Measurements from ENCODE around the gene PSME4. TPM values are rescaled to one million over a fixed set of nuclear protein-coding genes. Genes with fewer than 3 reads are reported as not detected.

The PSME4 gene
- total and polyA plus RNA-seq, 2 donors = 19.6 to 100 TPM

DNA sequence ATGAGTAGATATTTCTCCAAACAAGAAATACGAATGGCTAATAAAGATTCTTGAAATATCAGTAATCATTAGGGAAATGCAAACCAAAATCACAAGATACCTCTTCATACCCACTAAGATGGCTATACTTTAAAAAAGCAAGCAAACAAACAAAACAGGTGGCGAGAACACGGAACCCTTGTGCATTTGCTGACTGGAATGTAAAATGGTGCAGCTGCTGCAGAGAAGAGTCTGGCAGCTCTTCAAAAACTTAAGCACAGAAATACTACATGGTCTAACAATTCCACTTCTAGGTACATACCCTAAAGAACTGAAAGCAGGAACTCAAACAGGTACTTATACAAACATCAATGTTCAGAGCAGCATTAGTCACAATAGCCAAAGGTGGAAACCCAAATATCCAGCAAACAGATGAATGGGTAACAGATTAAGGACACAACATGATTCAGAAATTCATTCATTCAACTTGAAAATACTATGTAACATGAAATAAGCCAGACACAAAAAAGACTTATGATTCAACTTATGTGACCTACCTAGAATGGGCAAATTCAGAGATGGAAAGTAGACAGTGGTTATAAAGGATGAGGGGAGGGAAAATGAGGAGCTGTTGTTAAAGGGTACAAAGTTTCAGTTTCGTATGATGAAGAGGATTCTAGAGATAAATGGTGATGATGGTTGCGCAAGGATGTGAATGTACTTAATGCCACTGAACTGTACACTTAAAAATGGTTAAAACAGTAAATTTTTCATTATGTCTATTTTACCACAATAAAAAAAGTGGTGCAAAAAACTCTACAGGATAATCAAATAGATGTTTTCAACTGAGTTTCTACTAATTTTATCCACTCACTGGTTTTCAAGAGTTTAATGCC is 84.2 kb downstream of the PSME4 start:
- Histone ChIP-seq H3K4me1 (ENCODE audit: insufficient read depth) (no peaks in the 10 kb centered on the region), H3K27ac (ENCODE audit: low read depth) (no peak overlapping the region), H3K4me3 (ENCODE audit: low read depth, low read length) (no peak overlapping the region), H3K36me3 (ENCODE audit: insufficient read depth) (peaks cover 12% of the 10 kb centered on the region)
- WGBS = 90% methylated on average over 5 of the region's 5 CpGs
- no peak for DNase-seq (ENCODE audit: extremely low spot score)

- DNase-seq (ENCODE audit: extremely low spot score) = no peak
- WGBS = 95% methylated on average over 1 of the region's 1 CpG
- H3K4me1 ChIP-seq (ENCODE audit: insufficient read depth) = no peaks in the 10 kb centered on the region
- no peak overlapping the region for H3K4me3 ChIP-seq (ENCODE audit: low read depth, low read length)
- no peak overlapping the region for H3K27ac ChIP-seq (ENCODE audit: low read depth)
- peaks cover 12% of the 10 kb centered on the region for H3K36me3 ChIP-seq (ENCODE audit: insufficient read depth)
These were observed 85.9 kb downstream of the PSME4 start for GRCh38 chr2:53884883-53885282.

GRCh38 chr2:53881986-53882385 is 88.8 kb downstream of the PSME4 start:
- no peak for DNase-seq (ENCODE audit: extremely low spot score)
- H3K27ac ChIP-seq (ENCODE audit: low read depth) = no peak overlapping the region
- peaks cover 11% of the 10 kb centered on the region for H3K36me3 ChIP-seq (ENCODE audit: insufficient read depth)
- H3K4me3 ChIP-seq (ENCODE audit: low read depth, low read length) = no peak overlapping the region
- H3K4me1 ChIP-seq (ENCODE audit: insufficient read depth) = no peaks in the 10 kb centered on the region

DNA sequence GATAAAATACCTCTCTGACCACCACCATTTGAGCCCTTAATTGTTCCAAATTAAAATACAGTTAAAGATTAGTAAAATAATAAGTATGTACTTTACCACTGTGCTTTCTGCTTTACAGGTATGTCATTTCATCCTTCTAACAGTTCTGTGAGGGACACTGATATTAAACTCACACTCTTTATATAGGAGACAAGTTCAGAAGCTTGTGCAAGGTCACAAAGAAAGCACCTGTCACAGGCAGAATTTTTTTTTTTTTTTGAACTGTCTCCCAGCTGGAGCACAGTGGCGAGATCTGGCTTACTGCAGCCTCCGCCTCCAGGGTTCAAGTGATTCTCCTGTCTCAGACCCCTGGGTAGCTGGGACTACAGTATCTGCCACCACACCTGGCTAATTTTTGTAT is 89.4 kb downstream of the PSME4 start:
- Histone ChIP-seq H3K4me1 (ENCODE audit: insufficient read depth) (no peaks in the 10 kb centered on the region), H3K36me3 (ENCODE audit: insufficient read depth) (peaks cover 10% of the 10 kb centered on the region), H3K4me3 (ENCODE audit: low read depth, low read length) (no peak overlapping the region), H3K27ac (ENCODE audit: low read depth) (no peak overlapping the region)
- WGBS = 97% methylated on average over 2 of the region's 2 CpGs
- DNase-seq (ENCODE audit: extremely low spot score) = no peak

- Histone ChIP-seq H3K4me1 (ENCODE audit: insufficient read depth) (no peaks in the 10 kb centered on the region), H3K36me3 (ENCODE audit: insufficient read depth) (peaks cover 9% of the 10 kb centered on the region), H3K4me3 (ENCODE audit: low read depth, low read length) (no peak overlapping the region), H3K27ac (ENCODE audit: low read depth) (no peak overlapping the region)
- no peak for DNase-seq (ENCODE audit: extremely low spot score)
- WGBS = 87% methylated on average over 3 of the region's 3 CpGs
These were observed 90.0 kb downstream of the PSME4 start for GRCh38 chr2:53880756-53881155.

DNA sequence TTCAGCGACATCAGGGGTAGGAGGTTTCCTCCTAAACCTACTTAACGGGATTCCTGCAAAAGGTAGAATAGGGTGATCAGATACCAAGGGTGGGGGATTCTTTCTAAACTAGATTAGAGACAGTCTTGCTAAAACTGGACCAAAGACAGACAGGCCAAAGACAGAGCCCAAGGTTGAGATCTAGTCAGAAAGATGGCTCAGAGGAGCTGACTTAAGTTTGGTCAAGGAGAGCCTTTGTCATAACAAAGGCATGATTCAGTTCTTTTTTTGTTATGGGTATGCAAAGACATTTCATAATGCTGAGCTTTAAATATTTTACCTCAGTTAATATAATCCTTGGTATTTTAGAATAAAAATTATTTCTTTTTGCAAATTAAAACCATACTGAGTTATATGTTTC is 93.2 kb downstream of the PSME4 start:
- Histone ChIP-seq H3K27ac (ENCODE audit: low read depth) (no peak overlapping the region), H3K36me3 (ENCODE audit: insufficient read depth) (peaks cover 8% of the 10 kb centered on the region), H3K4me1 (ENCODE audit: insufficient read depth) (no peaks in the 10 kb centered on the region), H3K4me3 (ENCODE audit: low read depth, low read length) (no peak overlapping the region)
- DNase-seq (ENCODE audit: extremely low spot score) = no peak
- WGBS = 97% methylated on average over 2 of the region's 2 CpGs

- DNase-seq (ENCODE audit: extremely low spot score) = no peak
- Histone ChIP-seq H3K36me3 (ENCODE audit: insufficient read depth) (peaks cover 5% of the 10 kb centered on the region), H3K27ac (ENCODE audit: low read depth) (no peak overlapping the region), H3K4me1 (ENCODE audit: insufficient read depth) (no peaks in the 10 kb centered on the region), H3K4me3 (ENCODE audit: low read depth, low read length) (no peak overlapping the region)
- 46% methylated on average over 1 of the region's 1 CpG for WGBS
These were observed 93.7 kb downstream of the PSME4 start for GRCh38 chr2:53877112-53877511.

DNA sequence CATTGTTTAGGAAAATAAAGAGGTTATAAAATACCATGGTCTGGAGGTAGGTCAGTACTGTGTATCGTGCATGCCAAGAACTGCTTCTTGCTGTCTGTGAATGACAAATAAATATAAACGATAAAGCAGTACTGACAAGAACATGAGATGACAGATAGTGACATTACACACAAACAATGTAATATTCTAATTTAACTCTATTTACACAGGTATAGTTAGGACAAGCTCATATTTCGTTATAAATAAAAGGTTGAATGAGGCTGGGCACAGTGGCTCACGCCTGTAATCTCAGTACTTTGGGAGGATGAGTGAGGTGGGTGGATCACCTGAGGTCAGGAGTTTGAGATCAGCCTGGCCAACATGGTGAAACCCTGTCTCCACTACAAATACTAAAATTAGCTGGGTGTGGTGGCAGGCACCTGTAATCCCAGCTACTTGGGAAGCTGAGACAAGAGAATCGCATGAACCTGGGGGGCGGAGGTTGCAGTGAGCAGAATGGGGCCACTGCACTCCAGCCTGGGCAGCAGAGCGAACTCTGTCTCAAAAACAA is 96.3 kb downstream of the PSME4 start:
- no peak for DNase-seq (ENCODE audit: extremely low spot score)
- Histone ChIP-seq H3K27ac (ENCODE audit: low read depth) (no peak overlapping the region), H3K4me3 (ENCODE audit: low read depth, low read length) (no peak overlapping the region), H3K36me3 (ENCODE audit: insufficient read depth) (peaks cover 5% of the 10 kb centered on the region), H3K4me1 (ENCODE audit: insufficient read depth) (no peaks in the 10 kb centered on the region)
- WGBS = 89% methylated on average over 7 of the region's 7 CpGs

DNA sequence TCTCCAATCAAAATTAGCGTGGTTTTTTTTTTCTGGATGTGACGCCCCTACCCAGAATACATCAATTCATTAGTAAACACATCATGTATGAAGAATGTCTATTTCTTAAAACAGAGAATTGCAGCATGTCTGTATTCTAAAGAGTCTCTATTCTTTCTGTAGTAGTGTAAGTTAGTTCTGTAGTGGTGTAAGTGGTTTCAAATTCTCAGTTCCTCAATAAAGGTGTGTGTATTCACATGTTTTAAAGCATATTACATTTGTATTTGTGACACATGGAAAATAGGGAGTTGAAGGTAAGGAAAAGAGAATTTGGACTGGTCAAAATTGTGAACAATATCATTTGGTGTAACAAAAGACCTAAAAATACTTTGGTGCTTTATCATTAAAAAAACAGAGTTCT is 103.0 kb downstream of the PSME4 start:
- H3K36me3 ChIP-seq (ENCODE audit: insufficient read depth) = peaks cover 7% of the 10 kb centered on the region

GRCh38 chr2:53867169-53867568 is 103.6 kb downstream of the PSME4 start:
- H3K36me3 ChIP-seq (ENCODE audit: insufficient read depth) = peaks cover 7% of the 10 kb centered on the region
- DNase-seq (ENCODE audit: extremely low spot score) = no peak
- no peak overlapping the region for H3K4me3 ChIP-seq (ENCODE audit: low read depth, low read length)
- H3K27ac ChIP-seq (ENCODE audit: low read depth) = no peak overlapping the region
- WGBS = 92% methylated on average over 5 of the region's 5 CpGs
- no peaks in the 10 kb centered on the region for H3K4me1 ChIP-seq (ENCODE audit: insufficient read depth)

More for the DNA sequence above, 103.0 kb downstream of the PSME4 start:
- Histone ChIP-seq H3K4me1 (ENCODE audit: insufficient read depth) (no peaks in the 10 kb centered on the region), H3K4me3 (ENCODE audit: low read depth, low read length) (no peak overlapping the region), H3K27ac (ENCODE audit: low read depth) (no peak overlapping the region)
- WGBS = 98% methylated on average over 2 of the region's 2 CpGs
- no peak for DNase-seq (ENCODE audit: extremely low spot score)

- Histone ChIP-seq H3K27ac (ENCODE audit: low read depth) (no peak overlapping the region), H3K4me3 (ENCODE audit: low read depth, low read length) (no peak overlapping the region), H3K36me3 (ENCODE audit: insufficient read depth) (peaks cover 5% of the 10 kb centered on the region), H3K4me1 (ENCODE audit: insufficient read depth) (no peaks in the 10 kb centered on the region)
- no peak for DNase-seq (ENCODE audit: extremely low spot score)
- 86% methylated on average over 5 of the region's 5 CpGs for WGBS
These were observed 104.8 kb downstream of the PSME4 start for GRCh38 chr2:53865962-53866361.

- 90% methylated on average over 2 of the region's 2 CpGs for WGBS
- peaks cover 5% of the 10 kb centered on the region for H3K36me3 ChIP-seq (ENCODE audit: insufficient read depth)
- no peak overlapping the region for H3K4me3 ChIP-seq (ENCODE audit: low read depth, low read length)
- DNase-seq (ENCODE audit: extremely low spot score) = no peak
- no peaks in the 10 kb centered on the region for H3K4me1 ChIP-seq (ENCODE audit: insufficient read depth)
- H3K27ac ChIP-seq (ENCODE audit: low read depth) = no peak overlapping the region
These were observed 105.5 kb downstream of the PSME4 start for GRCh38 chr2:53865264-53865663.

DNA sequence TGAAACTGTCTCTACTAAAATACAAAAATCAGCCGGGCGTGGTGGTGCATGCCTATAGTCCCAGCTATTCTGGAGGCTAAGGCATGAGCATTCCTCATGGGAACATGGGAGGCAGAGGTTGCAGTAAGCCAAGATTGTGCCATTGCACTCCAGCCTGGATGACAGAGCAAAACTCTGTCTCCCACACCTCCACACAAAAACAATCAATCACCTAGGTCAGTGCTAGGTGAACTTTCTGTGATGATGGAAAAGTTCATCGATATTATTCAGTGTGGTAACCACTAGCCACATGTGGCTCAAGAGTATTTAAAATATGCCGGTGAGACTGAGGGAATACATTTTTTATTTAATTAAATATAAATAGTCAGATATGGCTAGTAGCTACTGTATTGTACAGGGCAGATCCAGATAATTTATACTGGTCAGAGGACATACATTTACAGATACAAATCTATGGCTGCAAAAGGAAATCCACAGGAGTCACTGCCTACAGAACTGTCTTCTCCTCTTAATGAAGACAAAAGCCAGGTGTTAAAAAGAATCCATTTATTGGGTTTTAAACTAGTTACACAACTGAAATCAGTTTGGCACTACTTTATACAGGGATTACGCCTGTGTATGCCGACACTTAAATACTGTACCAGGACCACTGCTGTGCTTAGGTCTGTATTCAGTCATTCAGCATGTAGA is 107.1 kb downstream of the PSME4 start:
- WGBS = 94% methylated on average over 6 of the region's 6 CpGs
- no peak overlapping the region for H3K27ac ChIP-seq (ENCODE audit: low read depth)
- no peak for DNase-seq (ENCODE audit: extremely low spot score)
- peaks cover 5% of the 10 kb centered on the region for H3K36me3 ChIP-seq (ENCODE audit: insufficient read depth)
- no peaks in the 10 kb centered on the region for H3K4me1 ChIP-seq (ENCODE audit: insufficient read depth)
- no peak overlapping the region for H3K4me3 ChIP-seq (ENCODE audit: low read depth, low read length)

GRCh38 chr2:53861824-53862223 is 109.0 kb downstream of the PSME4 start:
- Histone ChIP-seq H3K36me3 (ENCODE audit: insufficient read depth) (peaks cover 3% of the 10 kb centered on the region), H3K27ac (ENCODE audit: low read depth) (no peak overlapping the region), H3K4me1 (ENCODE audit: insufficient read depth) (no peaks in the 10 kb centered on the region), H3K4me3 (ENCODE audit: low read depth, low read length) (no peak overlapping the region)
- WGBS = 94% methylated on average over 5 of the region's 5 CpGs
- no peak for DNase-seq (ENCODE audit: extremely low spot score)
